Measurements from ENCODE around the gene KRTAP9-6.
"Not testable (repeated sequence)": the region's sequence is repeated elsewhere in the genome, so short reads cannot be mapped to it uniquely, and the experiment has no call there.

KRTAP9-6 gene

GRCh38 chr17:41271858-41272257 is 6.7 kb downstream of the KRTAP9-6 start:
- no peak for DNase-seq

DNA sequence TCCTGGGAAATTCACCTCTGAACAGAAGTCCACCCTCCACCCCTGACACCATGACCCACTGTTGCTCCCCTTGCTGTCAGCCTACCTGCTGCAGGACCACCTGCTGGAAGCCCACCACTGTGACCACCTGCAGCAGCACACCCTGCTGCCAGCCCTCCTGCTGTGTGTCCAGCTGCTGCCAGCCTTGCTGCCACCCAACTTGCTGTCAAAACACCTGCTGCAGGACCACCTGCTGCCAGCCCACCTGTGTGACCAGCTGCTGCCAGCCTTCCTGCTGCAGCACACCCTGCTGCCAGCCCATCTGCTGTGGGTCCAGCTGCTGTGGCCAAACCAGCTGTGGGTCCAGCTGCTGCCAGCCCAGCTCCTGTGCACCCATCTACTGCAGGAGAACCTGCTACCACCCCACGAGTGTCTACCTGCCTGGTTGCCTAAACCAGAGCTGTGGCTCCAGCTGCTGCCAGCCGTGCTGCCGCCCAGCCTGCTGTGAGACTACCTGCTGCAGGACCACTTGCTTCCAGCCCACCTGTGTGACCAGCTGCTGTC is 10.5 kb downstream of the KRTAP9-6 start, which contains the start of gene KRTAP9-7:
KRTAP9-7 (plus strand) TSS at position 51 of the 543 bp plus-strand sequence; CDS start at position 51, 0 bp downstream.
- DNase-seq, result not testable (repeated sequence)

- DNase-seq, result no peak
Measured at GRCh38 chr17:41278176-41278955, 13.2 kb downstream of the KRTAP9-6 start.

DNA sequence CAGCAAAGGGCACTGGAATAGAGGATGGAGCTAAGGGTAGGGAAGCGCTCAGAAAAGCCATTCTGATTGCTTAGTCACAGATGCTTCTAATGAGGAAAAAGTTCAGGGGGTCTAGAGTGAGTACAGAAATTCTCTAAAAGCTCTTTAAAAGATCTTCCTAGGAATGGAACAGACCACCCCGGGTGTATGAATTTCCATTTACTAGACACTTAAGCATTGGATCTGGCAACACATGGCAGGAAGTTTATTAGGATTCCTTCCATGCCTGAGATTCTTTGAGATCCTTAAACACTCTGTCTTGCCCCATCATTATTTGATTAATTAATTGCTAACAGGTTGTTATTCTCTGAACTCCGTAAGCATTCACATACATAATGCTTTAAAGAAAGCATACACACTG is 18.9 kb downstream of the KRTAP9-6 start:
- no peak for DNase-seq

GRCh38 chr17:41284546-41284945 is 19.4 kb downstream of the KRTAP9-6 start:
- no peak for DNase-seq

- no peak for DNase-seq
Measured at GRCh38 chr17:41287050-41287449, 21.9 kb downstream of the KRTAP9-6 start.

DNA sequence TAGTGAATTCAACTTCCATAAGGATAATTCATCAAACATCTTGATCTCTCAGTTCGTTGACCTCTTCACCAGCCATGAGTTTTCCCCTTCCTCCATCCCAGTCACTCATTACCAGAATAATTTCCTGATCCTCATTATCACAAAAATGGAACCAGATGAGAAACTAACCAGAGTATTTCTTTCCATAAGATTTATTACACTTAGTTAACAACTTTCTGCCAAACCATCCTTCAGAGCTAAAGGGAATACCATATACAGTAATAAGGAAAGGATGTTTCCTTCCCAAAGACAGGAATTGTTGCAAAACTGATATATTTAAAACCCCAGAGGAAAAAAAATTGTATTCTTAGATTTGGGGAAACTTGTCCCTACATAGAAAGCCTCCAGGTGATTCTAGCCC is 28.8 kb downstream of the KRTAP9-6 start:
- no peak for DNase-seq

- no peak for DNase-seq
Measured at GRCh38 chr17:41296846-41297245, 31.7 kb downstream of the KRTAP9-6 start.

GRCh38 chr17:41298458-41299135 is 33.4 kb downstream of the KRTAP9-6 start:
- no peak for DNase-seq

GRCh38 chr17:41301204-41301790 is 36.1 kb downstream of the KRTAP9-6 start:
- DNase-seq, result no peak

DNA sequence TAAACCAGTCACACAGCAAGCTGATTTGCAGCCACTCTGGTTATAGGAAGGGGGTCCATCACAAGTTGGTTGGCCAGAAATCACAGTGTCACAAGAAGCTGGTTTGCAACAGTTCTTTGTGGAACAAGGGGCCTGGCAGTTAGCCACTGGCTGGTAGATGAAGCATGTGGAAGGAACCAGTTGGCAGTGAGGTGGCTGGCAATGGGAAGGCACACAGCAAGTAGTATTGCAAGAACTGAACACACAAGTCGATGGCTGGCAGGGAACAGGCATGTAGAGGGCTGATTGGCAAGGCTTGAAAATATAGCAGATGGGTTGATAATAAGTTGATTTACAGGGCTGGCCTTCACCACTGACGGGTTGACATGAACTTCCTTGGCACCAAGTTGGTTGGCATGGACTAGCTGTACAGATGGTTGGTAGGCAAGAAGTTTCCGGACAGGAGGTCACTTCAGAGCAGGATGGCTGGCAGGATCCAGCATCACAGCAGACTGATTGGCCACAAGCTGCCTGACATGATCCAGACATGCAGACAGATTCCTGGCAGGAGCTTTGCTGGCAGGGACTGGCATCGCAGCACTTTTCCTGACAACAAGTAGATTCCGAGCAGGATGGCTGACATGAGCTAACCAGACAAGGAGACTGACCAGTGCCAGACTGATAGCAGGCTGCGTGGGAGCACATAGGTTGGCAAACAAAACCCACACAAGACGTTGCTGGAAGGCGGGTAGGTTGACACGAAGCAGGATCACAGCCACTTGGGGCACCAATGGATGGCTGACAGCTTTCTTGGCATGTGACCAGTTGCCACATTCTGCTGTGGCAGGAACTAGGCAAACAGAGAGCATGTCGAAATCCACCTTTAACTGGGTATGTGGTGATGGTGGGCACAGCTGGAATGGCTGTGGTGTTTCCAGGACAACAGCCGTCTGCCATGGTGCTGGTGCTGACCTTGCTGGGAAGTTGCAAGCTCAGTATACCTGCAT is 37.0 kb downstream of the KRTAP9-6 start, which contains the start of gene KRTAP29-1:
KRTAP29-1 (minus strand) TSS at position 936 of the 986 bp plus-strand sequence; CDS start at position 936, 0 bp downstream.
- no peak for DNase-seq

DNA sequence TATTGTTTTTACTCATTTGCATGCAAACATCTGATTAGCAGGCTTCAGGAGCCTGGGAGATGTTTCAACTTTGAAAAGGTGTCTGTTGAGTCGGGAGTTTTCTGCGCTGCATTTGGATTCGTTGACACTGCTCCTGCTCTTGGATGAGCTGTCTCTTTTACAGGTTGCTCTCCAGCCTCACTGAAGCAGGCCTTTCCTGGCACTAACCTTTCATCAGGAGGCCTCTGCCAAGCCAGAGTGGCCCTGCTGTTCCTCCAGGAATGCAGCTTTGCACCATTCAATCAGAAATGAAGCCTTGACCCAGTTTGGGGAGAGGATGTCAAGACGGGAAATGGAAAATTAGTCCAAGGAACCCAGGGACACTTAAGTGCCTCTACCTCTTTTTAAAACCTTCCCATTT is 37.8 kb downstream of the KRTAP9-6 start:
- DNase-seq, result no peak

GRCh38 chr17:41304091-41304490 is 38.9 kb downstream of the KRTAP9-6 start:
- no peak for DNase-seq

GRCh38 chr17:41307647-41308046 is 42.5 kb downstream of the KRTAP9-6 start:
- DNase-seq, result peak in 1 of 3 experiments; percentile 7

DNA sequence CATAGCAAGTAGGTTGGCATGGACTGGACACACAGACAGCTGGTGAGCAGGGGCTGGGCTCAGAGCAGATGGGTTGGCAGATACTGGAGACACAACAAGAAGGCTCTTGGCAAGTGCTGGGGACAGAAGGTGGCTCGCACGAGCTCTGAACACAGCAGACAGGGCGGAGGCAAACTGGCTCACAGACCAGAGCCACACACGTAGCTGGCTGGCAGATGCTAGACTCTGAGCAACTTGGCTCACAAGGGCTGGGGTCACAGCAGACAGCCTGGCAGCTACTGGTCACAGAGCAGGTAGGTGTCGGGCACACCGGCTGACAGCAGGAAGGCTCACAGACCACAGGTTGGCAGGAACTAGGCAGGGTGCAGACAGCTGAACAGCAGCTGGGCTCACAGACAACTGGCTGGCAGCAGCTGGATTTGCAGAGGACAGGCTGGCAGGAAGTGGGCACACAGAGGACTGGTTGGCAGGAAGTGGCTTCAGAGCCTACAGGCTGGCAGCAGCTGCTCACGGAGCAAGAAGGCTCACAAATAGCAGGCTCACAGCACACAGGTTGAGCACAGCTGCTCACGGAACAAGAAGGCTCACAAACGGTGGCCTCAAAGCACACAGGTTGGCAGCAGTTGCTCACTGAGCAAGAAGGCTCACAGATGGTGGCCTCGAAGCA is 43.2 kb downstream of the KRTAP9-6 start:
- DNase-seq, result peak in 2 of 3 experiments; percentile 44 to 71

DNA sequence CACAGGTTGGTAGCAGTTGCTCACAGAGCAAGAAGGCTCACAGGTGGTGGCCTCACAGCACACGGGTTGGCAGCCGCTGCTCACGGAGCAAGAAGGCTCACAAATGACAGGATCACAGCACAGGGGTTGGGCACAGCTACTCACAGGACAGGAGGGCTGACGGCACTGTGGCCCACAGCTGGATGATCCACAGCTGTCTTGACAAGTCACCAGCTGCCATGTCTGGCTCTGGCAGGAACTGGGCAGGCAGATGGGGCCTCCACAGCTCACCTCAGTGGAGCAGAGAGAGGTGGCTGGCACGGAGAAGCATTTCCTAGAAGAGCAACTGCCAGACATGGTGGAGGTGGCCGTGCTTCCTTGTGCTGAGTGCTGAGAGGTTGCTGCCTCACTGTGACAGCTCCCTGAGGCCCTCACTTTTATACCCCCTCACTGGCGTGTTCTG is 43.8 kb downstream of the KRTAP9-6 start, which contains the start of gene KRTAP16-1:
KRTAP16-1 (minus strand) TSS at position 392 of the 442 bp plus-strand sequence; CDS start at position 336, 56 bp downstream.
- no peak for DNase-seq

DNA sequence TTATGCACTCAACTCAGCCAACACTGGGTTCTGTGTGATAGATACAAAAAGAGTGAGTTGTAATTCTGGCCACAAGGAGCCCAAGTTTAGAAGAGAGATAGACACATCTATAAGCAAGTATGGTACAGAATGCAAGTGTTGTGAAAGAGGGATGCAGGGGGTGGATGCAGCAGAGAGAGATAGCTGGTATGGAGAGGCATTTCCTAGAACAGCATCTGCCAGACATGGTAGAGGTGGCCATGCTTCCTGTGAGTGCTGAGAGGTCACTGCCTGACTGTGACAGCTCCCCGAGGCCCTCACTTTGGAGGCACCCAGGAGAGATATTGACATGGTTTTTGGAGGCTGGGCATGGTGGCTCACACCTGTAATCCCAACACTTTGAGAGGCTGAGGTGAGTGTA is 45.9 kb downstream of the KRTAP9-6 start:
- DNase-seq, result no peak

GRCh38 chr17:41315204-41315794 is 50.1 kb downstream of the KRTAP9-6 start, which contains the start of gene KRTAP17-1:
Gene KRTAP17-1, minus strand, starts transcription at chr17:41315710. Its CDS starts 60 bp downstream, at chr17:41315650.
- peak in 2 of 3 experiments; percentile 39 to 66 for DNase-seq

Measured in NCI-H1417 (cell line).